ENCODE data around the gene CTAGE9.
"Not testable (repeated sequence)": the region's sequence is repeated elsewhere in the genome, so short reads cannot be mapped to it uniquely, and the experiment has no call there.

Gene CTAGE9, protein sequence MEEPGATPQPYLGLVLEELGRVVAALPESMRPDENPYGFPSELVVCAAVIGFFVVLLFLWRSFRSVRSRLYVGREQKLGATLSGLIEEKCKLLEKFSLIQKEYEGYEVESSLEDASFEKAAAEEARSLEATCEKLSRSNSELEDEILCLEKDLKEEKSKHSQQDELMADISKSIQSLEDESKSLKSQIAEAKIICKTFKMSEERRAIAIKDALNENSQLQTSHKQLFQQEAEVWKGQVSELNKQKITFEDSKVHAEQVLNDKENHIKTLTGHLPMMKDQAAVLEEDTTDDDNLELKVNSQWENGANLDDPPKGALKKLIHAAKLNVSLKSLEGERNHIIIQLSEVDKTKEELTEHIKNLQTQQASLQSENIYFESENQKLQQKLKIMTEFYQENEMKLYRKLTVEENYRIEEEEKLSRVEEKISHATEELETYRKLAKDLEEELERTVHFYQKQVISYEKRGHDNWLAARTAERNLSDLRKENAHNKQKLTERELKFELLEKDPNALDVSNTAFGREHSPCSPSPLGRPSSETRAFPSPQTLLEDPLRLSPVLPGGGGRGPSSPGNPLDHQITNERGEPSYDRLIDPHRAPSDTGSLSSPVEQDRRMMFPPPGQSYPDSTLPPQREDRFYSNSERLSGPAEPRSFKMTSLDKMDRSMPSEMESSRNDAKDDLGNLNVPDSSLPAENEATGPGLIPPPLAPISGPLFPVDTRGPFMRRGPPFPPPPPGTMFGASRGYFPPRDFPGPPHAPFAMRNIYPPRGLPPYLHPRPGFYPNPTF

DNA sequence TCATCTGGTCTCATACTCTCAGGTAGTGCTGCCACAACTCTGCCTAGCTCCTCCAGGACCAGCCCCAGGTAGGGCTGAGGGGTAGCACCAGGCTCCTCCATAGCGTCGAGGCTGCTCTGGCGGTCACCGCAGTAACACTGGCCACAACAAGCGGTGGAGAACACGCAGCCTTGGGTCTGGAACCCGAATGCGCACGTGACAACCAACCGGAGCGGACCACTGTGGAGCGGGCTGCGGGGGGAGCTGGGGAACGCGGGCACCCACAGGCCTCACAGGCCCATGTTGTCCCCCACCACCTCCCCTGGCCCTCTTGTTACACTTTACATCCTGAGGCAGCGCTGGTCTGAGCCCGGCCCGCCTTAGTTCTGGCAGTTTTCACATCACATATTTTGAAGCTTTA lies at the start of gene CTAGE9:
CTAGE9 (minus strand) TSS at position 101 of the 400 bp plus-strand sequence; CDS start at position 101, 0 bp downstream.
- DNase-seq: not testable (repeated sequence)

DNA sequence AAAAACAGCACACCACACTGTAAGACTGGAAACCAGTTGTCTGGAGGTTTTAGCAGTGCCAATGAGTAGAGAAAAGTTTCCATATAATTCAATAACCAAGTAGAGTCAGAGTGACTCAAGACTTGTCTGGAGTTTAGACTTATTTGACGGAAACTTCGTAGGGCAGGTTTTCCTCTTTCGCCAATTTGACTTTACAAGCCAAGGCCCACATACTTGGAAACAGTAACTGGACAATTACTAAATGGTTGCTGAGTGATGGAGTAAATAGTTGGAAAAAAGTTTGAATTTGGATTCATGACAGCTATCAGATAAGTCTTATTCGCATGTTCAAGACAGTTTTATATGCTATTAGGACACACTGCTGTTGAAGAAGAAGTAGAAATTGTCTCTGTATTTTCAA lies 48.1 kb upstream of the CTAGE9 start:
- DNase-seq: no peak

DNA sequence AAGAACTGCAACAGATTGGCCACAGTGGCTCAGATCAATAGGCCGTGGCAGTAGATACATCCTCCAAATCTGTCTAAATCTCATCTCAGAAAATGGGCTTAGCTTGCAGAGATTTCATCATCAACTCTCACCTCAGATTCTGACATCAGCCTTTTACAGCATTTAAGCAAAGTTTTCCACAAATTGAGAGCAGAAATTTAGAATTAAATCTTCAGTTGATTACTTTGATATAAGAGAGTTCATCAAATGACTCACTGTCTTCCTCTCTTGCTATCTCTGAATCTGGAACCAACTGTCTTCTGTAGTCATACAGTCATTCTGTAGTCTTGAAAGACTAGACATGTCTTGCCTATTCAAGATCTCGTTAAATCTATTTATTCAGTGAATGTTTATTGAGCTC lies 45.2 kb upstream of the CTAGE9 start:
- DNase-seq: no peak

DNA sequence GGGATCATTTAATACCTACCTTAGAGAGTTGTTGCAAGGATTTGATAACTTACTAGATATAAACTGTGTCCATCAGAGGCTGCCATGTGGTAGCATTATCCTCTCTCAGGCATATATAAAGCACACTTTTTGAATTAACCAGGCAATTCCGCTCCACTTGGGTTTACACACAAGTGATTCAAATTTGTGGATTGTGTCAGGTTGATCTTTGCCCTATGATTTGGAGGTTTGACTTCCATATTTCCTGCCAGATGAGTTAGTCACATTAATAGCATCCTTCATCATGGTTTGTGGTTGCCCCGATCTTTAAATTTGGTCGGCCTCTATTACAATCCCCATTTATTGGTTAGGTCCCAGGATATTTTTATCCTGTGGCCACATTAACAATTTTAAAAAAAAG lies 44.8 kb upstream of the CTAGE9 start:
- no peak for DNase-seq

DNA sequence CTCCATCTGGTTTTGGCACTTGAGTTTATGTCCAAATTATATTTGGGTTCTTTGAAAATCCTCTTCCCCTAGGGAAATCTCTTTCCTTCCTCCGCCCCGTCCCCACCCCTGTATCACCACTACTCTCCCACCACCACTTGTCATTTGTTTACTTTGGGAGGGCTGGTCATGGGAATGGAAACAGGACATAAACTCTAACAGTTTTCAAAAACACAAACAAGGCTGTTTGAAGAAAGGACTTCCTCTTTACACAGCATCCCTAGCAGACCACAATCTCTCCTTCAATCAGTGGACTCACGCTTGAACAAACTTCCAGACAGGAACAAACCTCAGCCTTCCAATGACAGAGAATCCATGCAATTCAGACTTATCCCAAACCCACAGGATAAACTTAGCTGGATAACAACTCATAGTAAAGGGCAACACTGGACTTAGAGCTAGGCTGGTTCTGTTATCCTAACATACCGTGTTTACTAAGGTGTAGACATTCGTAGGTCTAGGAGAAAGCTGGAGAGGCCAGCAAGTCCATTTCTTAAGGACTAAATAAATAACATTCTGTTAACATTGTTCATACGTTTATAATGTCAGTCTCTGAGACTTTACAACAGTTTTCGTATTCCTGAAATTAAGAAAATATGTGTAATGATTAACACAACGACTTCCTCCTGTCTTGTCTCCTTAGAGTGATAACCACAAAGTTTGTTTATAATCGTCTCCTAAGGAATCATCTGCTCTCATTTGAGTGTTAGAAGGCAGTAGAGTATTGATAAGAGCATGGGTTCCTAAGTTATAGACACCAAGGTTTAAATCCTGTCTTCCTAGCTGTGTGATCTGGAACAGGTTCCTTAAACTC lies 44.1 kb upstream of the CTAGE9 start:
- no peak for DNase-seq

DNA sequence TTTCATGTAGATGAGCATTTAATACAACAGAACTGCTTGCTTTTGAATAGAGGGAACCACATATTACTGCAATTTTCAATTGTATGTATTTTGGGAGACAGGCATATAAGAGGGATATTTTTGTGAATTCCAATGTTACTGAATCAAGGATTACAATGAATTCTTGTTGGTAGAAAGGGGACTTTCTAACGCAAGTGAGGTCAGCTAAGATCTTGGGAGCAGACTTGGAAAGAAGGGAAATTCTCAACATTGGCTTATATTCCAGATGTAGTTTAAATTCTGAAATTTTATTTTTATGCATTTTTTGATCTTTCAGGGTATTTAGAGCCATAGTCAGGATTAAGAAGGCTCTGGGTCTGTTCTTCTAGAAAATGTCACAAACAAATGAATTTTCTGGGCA lies 43.3 kb upstream of the CTAGE9 start:
- DNase-seq: no peak

DNA sequence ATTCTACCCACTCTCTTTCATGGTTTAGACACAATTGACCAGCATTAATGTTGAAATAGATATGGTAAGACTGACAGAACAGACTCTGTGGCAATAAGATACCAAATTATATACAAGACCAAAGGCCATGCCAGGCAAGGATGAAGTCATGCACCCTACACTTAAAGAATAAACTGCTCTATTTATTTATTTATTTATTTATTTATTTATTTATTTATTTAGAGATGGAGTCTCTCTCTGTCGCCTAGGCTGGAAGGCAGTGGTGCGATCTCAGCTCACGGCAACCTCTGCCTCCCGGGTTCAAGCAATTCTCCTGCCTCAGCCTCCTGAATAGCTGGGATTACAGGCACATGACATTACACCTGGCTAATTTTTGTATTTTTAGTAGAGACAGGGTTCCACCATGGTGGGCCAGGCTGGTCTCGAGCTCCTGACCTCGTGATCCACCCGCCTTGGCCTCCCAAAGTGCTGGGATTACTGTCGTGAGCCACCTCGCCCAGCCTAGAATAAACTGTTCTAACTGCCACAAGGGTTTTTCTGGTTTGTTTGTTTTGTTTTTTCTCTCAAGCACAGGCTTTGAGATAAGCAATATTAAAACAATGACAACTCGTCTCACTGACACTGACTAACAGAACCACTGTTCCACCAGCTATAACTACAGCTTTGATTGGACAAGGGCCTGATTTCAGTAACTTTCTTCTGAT lies 40.3 kb upstream of the CTAGE9 start:
- DNase-seq: not testable (repeated sequence)

DNA sequence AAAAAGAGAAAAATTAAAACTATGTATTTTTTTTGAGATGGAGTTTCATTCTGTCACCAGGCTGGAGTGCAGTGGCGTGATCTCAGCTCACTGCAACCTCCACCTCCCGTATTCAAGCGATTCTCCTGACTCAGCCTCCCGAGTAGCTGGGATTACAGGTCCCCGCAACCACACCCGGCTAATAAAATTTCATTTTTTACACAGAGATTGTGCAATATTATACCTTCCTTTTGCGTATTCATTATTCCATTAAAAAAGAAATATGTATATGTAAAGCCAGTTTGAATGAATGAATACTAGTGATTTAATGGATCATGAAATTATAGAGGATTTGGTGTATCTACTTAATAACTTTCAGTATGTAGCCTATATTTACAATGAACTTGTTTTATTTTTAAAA lies 38.2 kb upstream of the CTAGE9 start:
- no peak for DNase-seq

DNA sequence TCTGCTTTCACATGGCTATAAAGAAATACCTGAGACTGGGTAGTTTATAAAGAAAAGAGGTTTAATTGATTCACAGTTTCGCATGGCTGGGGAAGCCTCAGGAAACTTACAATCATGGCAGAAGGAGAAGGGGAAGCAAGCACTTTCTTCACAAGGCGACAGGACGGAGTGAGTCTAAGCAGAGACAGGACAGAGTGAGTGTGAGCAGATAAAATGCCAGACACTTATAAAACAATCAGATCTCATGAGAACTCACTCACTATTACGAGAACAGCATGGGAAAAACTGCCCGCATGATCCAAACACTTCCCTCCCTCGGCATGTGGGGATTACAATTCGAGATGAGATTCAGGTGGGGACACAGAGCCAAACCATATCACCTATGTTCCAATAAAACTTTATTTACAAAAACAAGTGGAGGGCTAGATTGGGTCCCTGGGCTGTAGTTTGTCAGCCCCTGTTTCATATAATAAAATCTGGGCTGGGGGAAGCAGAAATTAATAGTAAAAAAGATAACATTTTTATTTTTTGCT lies 37.1 kb upstream of the CTAGE9 start:
- DNase-seq: no peak

DNA sequence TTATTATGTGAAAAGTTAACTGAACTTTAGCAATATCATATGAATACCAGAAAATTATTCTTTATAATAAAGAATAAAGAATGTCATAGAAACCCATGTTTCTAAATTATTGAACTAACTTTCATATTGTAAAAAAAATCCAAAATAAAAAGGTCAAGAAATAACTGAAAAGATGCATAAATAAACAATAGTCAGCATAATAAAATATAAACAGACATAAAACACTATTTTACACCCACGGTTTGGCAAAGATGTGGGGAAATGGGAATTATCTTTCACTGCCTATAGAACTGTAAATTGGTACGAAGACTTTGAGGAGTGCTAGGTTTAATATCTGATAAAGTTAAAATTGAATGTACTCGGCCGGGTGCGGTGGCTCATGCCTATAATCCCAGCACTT lies 34.7 kb upstream of the CTAGE9 start:
- no peak for DNase-seq

DNA sequence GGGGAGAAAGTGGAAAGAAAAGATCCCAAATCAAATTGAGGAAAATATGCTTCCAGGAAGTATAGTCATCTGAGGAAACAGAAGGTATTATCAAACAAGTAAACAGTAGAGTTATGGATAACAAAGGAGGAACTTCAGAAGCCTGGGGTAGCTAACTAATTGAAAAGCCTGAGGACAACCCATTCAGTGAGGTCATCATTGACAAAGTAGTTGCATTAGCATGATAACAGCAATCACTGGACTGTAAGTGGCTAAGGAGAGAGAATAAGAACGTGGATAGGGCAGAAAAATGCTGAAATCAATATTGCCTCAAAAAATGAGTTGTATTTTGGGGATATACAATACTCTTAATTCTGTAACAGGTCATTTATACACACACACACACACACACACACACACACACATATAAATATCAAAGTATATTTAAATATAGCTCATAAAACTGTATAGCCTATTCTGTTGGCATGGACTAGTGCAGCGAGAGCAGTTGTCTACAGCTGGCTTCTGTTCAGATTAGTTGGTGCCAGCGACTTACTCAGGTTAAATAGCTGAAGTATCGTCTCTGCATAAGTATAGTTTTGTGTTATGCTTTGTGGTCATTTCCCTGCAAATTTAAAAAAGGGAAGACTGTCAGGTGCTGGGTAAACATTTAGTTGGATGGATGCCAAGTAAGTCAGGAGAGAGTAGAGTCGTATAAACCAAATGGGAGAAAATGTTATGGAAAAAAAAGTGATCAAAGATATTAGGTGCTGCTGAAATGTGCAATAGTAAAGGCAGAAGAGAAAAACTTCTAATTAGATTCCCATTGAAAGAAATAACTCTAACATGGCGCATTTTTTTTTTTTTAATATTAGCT lies 33.8 kb upstream of the CTAGE9 start:
- no peak for DNase-seq

DNA sequence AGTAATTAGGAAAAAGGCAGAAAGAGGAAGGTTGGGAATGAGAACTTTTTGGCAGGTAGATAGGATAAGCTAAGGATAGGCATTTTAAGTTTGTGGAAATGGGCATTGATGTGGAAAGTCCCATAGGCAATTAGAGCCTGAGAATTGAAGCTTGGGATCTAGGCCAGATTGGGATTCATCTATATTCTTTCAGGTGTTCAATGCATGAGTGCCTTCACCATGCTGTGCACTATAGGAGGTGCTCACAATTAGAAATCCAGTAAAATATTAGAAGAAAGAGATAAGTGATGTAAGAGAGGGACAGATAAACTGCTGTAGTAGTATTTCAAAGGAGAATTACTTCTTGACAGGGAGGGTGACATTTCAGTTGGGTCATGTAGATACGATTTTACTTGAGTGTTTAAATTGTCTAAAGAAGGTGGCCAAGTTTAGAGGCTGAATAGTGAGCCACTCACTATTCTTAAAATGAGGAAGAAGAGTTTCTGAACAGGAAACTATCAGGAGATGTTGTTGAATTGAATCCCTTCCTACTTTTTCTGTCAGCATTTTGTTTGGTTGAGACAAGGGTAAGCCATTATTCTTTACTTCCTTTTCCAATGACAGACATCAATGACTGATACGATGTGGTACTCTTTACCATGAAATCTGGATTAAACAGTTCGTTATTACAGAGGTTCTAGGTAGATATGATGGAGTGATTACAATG lies 31.0 kb upstream of the CTAGE9 start:
- no peak for DNase-seq

DNA sequence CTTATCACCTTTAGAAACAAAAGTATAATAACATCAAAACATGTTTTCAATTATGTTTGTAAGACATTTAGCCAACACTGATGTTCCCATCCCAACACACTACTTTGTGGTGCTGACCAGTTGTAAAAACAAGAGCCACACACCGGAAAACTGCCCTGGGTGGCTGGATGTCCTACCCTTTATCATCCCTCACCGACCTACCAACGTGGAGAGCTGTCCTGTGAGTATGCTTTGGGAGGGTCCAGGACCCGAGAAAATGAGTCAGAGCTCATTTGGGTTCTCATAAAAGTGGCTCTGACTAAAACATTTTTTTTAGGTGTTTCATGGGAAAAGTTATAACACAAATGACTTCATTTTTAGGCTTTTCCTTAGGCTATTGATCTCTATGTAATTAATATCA lies 29.3 kb upstream of the CTAGE9 start:
- DNase-seq: no peak

DNA sequence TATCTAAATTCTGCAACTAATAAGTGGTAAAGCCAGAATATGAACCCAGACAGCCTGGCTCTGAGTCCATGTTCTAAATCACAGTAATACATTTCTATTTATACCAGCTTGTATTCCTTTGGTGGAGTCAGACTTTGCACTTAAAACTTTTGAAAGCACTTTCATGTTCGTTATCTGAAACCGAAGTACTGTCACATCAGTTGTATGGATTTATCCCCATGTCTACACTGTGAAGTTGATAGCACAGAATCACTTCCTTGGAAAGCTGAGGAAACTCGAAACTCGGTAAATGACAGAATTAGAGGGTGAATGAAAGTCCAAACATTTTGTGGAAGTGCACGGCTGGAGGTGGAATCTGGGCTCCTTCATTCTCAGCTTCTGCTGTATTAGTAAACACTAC lies 28.3 kb upstream of the CTAGE9 start:
- DNase-seq: no peak

DNA sequence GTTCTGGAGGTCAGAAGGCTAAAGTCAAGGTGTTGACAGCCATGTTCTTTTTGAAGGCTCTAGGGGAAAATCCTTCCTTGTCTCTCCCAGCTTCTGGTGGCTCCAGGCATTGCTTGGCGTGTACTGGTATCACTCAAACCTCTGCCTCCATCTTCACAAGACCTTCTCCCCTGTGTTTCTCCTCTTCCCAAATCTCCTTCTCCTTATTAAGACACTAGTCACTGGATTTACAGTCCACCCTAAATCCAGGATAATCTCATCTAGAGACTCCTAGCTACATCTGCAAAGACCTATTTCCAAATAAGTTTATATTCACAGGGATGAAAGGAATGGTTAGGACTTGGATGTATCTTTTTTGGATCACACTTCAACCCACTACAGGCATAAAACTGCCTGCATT lies 26.0 kb upstream of the CTAGE9 start:
- DNase-seq: no peak

DNA sequence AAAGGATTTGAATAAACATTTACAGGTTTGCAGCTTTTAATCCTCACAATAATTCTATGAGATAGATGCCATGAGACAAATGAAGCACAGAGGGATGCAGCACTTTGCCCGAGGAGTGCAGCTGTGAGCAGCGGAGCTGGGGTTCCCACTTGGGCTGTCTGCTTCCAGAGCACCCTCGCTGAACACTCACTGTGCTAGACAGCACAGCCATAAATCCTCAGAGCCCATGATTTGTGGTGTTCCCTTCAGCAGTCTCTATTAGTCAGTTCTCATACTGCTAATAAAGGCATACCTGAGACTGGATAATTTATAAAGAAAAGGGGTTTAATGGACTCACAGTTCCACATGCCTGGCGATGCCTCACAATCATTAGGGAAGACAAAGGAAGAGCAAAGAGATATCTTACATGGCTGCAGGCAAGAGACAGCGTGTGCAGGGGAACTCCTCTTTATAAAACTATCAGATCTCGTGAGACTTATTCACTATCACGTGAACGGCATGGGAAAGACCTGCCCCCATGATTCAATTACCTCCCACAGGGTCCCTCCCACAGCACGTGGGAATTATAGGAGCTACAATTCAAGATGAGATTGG lies 25.3 kb upstream of the CTAGE9 start:
- DNase-seq: no peak

DNA sequence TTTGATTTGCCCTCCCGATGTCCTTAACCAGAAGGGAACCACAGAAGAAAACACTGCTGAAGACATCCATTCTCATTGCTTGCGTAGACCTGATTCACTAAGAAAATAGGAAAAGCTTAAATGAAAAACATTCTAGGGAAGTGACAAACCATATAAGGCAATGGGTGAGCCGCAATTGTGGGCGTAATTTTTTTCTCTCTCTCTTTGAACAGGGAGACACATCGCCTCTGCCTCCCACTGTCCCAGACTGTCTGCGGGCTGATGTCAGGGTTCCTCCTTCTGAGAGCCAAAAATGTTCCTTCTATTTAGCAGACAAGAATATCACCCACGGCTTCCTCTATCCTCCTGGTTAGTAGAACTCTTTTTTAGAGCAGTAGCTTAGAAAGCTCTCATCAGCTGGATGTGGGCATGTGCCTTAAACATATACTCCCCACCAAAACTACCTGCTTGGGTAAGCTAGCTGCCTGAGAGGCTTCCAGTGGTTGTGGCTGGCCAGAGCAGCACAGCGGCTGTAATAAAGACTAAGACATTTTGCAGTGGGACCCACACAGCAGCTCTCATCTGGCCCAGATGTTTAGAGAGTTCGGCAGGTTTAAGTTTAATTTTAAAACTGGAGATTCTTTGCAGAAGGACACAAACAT lies 22.7 kb upstream of the CTAGE9 start:
- DNase-seq: no peak

DNA sequence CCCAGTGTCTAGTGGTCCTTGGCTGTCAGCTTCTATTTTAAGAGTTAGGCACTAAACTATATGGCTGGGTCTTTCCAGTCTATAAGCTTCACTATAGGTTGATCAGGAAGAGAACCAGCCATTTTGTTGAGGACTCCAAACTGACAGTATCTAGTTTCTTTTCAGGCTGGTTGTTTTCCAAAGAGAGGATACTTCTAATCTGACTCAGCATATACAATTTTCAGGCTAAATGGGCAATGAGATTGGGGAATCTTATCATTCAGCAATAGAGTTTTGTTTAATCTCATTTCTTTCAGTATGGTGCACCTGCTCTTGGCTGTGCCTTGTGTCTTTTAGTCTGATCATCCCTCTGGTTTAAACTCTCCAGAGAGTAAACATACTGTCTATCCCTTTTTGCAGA lies 20.4 kb upstream of the CTAGE9 start:
- no peak for DNase-seq

DNA sequence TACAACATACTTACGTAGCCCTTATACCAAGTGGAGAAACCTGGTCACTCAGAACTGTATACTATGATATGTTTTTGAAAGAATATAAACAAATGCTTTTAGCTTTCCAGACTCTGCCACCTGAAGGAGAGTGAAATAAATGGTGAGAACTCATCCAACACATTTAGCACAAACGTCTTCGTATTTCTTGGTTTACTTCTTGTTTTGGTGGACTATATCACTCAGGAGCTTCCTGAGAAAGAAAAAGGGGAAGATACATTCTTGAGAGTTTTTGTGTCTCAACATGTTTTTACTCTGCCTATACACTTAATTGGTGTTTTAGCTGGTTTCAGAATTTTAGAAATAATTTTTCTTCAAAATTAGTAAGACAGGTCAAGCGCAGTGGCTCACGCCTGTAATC lies 19.4 kb upstream of the CTAGE9 start:
- DNase-seq: no peak

DNA sequence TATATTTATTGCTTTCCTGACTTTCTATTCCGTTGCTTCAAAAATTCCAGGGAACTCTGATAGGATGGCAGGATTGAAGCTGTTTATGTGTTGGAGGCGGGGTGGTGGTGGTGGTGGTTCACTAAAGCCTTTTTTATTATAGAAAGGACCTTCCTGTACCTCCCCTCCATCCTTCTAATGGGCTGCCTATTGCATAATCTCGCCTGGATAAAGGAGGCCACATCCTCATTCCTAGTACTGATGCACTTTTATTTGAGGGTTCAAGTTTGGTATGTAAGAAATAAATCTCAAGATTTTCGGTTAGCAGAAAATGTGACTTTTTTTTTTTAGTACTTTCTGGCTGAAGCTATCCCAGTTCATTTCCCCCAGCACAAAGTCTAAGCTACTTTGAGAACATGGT lies 18.7 kb upstream of the CTAGE9 start:
- DNase-seq: no peak
